Stimulated activated CD4-positive, alpha-beta T cell treated with anti-CD3 and anti-CD28 coated beads, Interleukin-1b, Interleukin-23, amount 100 ng/mL, for 1 hour (primary cell): ENCODE data around the gene PGM2L1.
A peak's percentile ranks its signal among the peaks of the same experiment; 100 is the strongest.
"Not testable (repeated sequence)": the region's sequence is repeated elsewhere in the genome, so short reads cannot be mapped to it uniquely, and the experiment has no call there.

ENCODE experiments used
- DNase-seq, 2 donors: peaks; one replicate each; pipeline ENCODE4 v3.0.0-alpha.2; 2020; ENCODE audit warnings: low read depth in 2 of 2

The PGM2L1 gene

GRCh38 chr11:74398244-74399159, at the start of gene PGM2L1:
PGM2L1 (minus strand) TSS chr11:74398433; CDS start chr11:74398161, 272 bp downstream.
- DNase-seq: peak; percentile 77 to 82

- DNase-seq: no peak
Measured at GRCh38 chr11:74447720-74448119, 49.5 kb upstream of the PGM2L1 start.

- DNase-seq: no peak
Measured at GRCh38 chr11:74446532-74446938, 48.3 kb upstream of the PGM2L1 start.

GRCh38 chr11:74444173-74444826, 46.1 kb upstream of the PGM2L1 start:
- DNase-seq: no peak

- no peak for DNase-seq
Measured at GRCh38 chr11:74443071-74443864, 45.0 kb upstream of the PGM2L1 start.

- no peak for DNase-seq
Measured at GRCh38 chr11:74442636-74443035, 44.4 kb upstream of the PGM2L1 start.

GRCh38 chr11:74438681-74439080, 40.4 kb upstream of the PGM2L1 start:
- DNase-seq: no peak

GRCh38 chr11:74437441-74438042, 39.3 kb upstream of the PGM2L1 start:
- no peak for DNase-seq

- DNase-seq: no peak
Measured at GRCh38 chr11:74434528-74434927, 36.3 kb upstream of the PGM2L1 start.

- no peak for DNase-seq
Measured at GRCh38 chr11:74429205-74429604, 31.0 kb upstream of the PGM2L1 start.

- no peak for DNase-seq
Measured at GRCh38 chr11:74427384-74427886, 29.2 kb upstream of the PGM2L1 start.

- DNase-seq: no peak
Measured at GRCh38 chr11:74425100-74425499, 26.9 kb upstream of the PGM2L1 start.

GRCh38 chr11:74418509-74418895, 20.3 kb upstream of the PGM2L1 start:
- no peak for DNase-seq

- DNase-seq: no peak
Measured at GRCh38 chr11:74417860-74418508, 19.8 kb upstream of the PGM2L1 start.

- DNase-seq: no peak
Measured at GRCh38 chr11:74417379-74417804, 19.2 kb upstream of the PGM2L1 start.

GRCh38 chr11:74416974-74417373, 18.7 kb upstream of the PGM2L1 start:
- not testable (repeated sequence) for DNase-seq

- no peak for DNase-seq
Measured at GRCh38 chr11:74412733-74413359, 14.6 kb upstream of the PGM2L1 start.

GRCh38 chr11:74412321-74412720, 14.1 kb upstream of the PGM2L1 start:
- no peak for DNase-seq

- no peak for DNase-seq
Measured at GRCh38 chr11:74409633-74410032, 11.4 kb upstream of the PGM2L1 start.

- DNase-seq: no peak
Measured at GRCh38 chr11:74403607-74404321, 5.5 kb upstream of the PGM2L1 start.
